Measurements from ENCODE around the gene FEV.

DNA sequence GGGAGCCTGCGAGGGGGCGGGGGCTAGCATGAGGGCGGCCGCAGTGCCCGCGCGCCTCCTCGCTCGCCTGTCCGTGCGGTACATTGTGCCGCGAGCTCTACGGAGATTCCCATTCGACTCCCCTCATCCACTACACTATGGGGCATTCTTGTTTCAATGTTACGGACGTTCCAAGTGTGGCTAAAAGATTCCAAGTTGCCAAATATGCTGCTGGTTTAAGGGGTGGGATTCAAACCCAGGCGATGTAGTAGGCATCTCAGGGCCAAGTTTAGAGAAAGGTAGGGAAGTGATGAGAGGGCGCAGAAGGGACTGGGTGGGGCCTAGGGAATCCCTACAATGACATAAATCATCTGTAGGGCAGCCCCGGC, 18.3 kb upstream of the FEV start:
- no peak for TF ChIP-seq EZH2 (optimal IDR thresholded peaks at IDR 0.05; ENCODE audit: low read depth, low read length)
- TF ChIP-seq, protein P1, sequence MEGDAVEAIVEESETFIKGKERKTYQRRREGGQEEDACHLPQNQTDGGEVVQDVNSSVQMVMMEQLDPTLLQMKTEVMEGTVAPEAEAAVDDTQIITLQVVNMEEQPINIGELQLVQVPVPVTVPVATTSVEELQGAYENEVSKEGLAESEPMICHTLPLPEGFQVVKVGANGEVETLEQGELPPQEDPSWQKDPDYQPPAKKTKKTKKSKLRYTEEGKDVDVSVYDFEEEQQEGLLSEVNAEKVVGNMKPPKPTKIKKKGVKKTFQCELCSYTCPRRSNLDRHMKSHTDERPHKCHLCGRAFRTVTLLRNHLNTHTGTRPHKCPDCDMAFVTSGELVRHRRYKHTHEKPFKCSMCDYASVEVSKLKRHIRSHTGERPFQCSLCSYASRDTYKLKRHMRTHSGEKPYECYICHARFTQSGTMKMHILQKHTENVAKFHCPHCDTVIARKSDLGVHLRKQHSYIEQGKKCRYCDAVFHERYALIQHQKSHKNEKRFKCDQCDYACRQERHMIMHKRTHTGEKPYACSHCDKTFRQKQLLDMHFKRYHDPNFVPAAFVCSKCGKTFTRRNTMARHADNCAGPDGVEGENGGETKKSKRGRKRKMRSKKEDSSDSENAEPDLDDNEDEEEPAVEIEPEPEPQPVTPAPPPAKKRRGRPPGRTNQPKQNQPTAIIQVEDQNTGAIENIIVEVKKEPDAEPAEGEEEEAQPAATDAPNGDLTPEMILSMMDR (IDR thresholded peaks at IDR 0.05; ENCODE audit: low read length): 0 out of 2 replicates have a peak, but pooled peaks have one; percentile 53
- TF ChIP-seq EZH2phosphoT487 (IDR thresholded peaks at IDR 0.05; ENCODE audit: low read length): no peak
